HepG2 (cell line): ENCODE results near the gene DCLRE1B. TPM values are rescaled to one million over a fixed set of nuclear protein-coding genes. Genes with fewer than 3 reads are reported as not detected.

Experiments
- CREB1 ChIP-seq, 2 experiments: fragments of 450-650 bp in 1 of 2; IDR thresholded peaks; 2 replicates each; pipeline ENCODE4 v1.6.1; 2016 to 2017; ENCODE audit warnings: control low read depth in 1 of 2, mild to moderate bottlenecking in 1 of 2, missing compliant biosample characterization in 1 of 2, missing genetic modification characterization in 1 of 2
- DBP ChIP-seq: sonication (generic); formaldehyde crosslinking; IDR thresholded peaks from 2 replicates; pipeline ENCODE4 v1.4.0; 2020; ENCODE audit warnings: missing genetic modification reagents; ENCODE audit errors: not compliant biosample characterization
- E2F5 ChIP-seq: sonication (generic); formaldehyde crosslinking; conservative IDR thresholded peaks from 2 replicates; pipeline ENCODE4 v1.4.0; 2020; ENCODE audit warnings: missing genetic modification reagents
- MTERF4 ChIP-seq: sonication (generic); formaldehyde crosslinking; IDR thresholded peaks from 2 replicates; pipeline ENCODE4 v1.8.0; 2023; ENCODE audit warnings: mild to moderate bottlenecking, missing genetic modification reagents
- PBX2 ChIP-seq: IDR thresholded peaks from 2 replicates; pipeline ENCODE4 v1.6.1; 2016; ENCODE audit warnings: control low read depth
- RERE ChIP-seq: IDR thresholded peaks from 2 replicates; pipeline ENCODE4 v1.6.1; 2016; ENCODE audit warnings: low read depth, missing genetic modification reagents, missing compliant biosample characterization
- SIX4 ChIP-seq: sonication (generic); formaldehyde crosslinking; IDR thresholded peaks from 2 replicates; pipeline ENCODE4 v1.4.0; 2020; ENCODE audit warnings: missing genetic modification reagents
- THAP8 ChIP-seq: sonication (generic); formaldehyde crosslinking; IDR thresholded peaks from 2 replicates; pipeline ENCODE4 v1.5.1; 2020; ENCODE audit warnings: missing genetic modification reagents, mild to moderate bottlenecking, borderline replicate concordance
- TRIM22 ChIP-seq: fragments of 450-650 bp; IDR thresholded peaks from 2 replicates; pipeline ENCODE4 v1.6.1; 2017
- WIZ ChIP-seq: sonication (generic); formaldehyde crosslinking; IDR thresholded peaks from 2 replicates; pipeline ENCODE4 v1.5.1; 2020; ENCODE audit warnings: mild to moderate bottlenecking, missing genetic modification reagents
- ZNF431 ChIP-seq: sonication (generic); formaldehyde crosslinking; IDR thresholded peaks from 2 replicates; pipeline ENCODE4 v1.9.0; 2022; ENCODE audit warnings: missing genetic modification reagents, low read depth, mild to moderate bottlenecking, borderline replicate concordance
- ZNF639 ChIP-seq: conservative IDR thresholded peaks from 2 replicates; pipeline ENCODE4 v1.6.1; 2018; ENCODE audit warnings: missing genetic modification reagents
- polyA plus RNA-seq, 8 experiments: library from polyadenylated mRNA; depleted of rRNA in 3 of 8; stranded (reverse) in 7 of 8; unstranded in 1 of 8; fragments of >200 nt; fragmentation: Illumina TruSeq in 4 of 8; extraction: Trizol in 4 of 8; gene quantifications; 2 replicates each; pipeline versions ENCODE4 v1.2.1 to v1.2.3, GENCODE V29; 2011 to 2016; ENCODE audit warnings: low read depth in 4 of 8, missing spikeins in 1 of 8, mixed read lengths in 1 of 8; ENCODE audit not compliant: insufficient read depth in 1 of 8
- total RNA-seq, 5 experiments: library from RNA; depleted of rRNA; stranded (reverse); fragments of >200 nt; fragmentation: Illumina TruSeq; extraction: Trizol; gene quantifications; 2 replicates each; pipeline ENCODE4 v1.2.3, GENCODE V29; 2016; ENCODE audit warnings: low read depth in 1 of 5

The DCLRE1B gene
- total and polyA plus RNA-seq, 2 of the 13 experiments (the other 11 are each of a cell fraction or from before 2014, with no cell fraction given) = 2.7 to 8.0 TPM

GRCh38 chr1:113904674-113905434 is at the start of gene DCLRE1B, which contains the start of gene AP4B1 (continued):
- TF ChIP-seq TRIM22 (no peak), ZNF431 (CRISPR knock-in tag) (peak; percentile 38; the same call in 1 of the 2 replicates), SIX4 (CRISPR knock-in tag) (peak; percentile 48; the same call in 1 of the 2 replicates), WIZ (CRISPR knock-in tag) (no peak), PBX2 (peak; percentile 42; the same call in 1 of the 2 replicates), MTERF4 (no peak; the same call in 1 of the 2 replicates), ZNF639 (peak; percentile 95), CREB1 (IDR thresholded peaks at IDR 0.05) (peak; percentile 66; the same call in 1 of the 2 replicates), CREB1 (CRISPR knock-in tag; IDR thresholded peaks at IDR 0.05) (peak; percentile 83), RERE (CRISPR knock-in tag) (peak; percentile 34; the same call in 1 of the 2 replicates), E2F5 (CRISPR knock-in tag) (peak; percentile 98), THAP8 (CRISPR knock-in tag) (peak; percentile 50; the same call in 1 of the 2 replicates), DBP (no peak)
